ENCODE measurements around the gene TNS3. TPM values are rescaled to one million over a fixed set of nuclear protein-coding genes. Genes with fewer than 3 reads are reported as not detected.

TNS3 gene
- total and polyA plus RNA-seq, 2 of the 13 experiments (the other 11 are each of a cell fraction or from before 2014, with no cell fraction given): 52.9 to 55.7 TPM

DNA sequence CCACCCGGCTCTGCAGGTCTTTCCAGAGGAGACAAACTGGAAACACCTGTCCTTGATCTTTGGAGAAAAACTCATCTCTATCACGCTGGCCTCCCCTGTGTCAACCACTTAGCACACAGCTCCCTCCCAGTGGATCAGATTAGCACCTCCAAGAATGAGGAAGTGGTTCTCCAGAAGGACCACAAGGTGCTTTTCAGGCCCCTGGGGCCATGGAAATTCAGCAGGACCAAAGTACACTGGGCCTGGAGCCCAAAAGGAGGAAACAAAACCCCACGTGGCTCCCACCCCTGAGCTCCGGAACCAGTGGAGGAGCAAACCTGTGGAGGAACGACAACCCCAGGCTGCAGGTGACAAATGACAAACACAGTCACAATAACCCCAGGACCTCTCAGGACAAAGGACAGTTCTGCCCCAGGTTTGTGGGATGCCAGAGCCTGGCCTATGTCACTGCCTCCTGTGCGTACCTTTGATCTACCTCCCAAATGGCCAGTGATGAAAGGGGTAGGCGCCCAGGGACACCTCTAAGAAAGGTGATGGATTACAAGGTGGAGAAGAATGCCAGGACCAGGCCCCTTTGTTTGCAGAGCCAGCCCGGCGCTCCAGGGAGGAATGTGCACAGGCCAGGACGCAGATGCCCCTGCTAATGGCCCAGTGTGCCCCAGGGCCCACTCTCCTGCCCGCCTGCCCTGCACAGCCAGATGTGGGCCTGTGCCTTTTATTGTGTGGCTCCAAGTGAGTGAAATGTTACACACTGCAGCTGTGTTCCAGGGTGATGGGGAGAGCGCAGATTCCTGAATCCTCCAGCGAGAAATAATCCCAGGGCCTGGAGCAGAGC lies 5.7 kb downstream of the TNS3 start (continued):
- TF ChIP-seq, protein P1, sequence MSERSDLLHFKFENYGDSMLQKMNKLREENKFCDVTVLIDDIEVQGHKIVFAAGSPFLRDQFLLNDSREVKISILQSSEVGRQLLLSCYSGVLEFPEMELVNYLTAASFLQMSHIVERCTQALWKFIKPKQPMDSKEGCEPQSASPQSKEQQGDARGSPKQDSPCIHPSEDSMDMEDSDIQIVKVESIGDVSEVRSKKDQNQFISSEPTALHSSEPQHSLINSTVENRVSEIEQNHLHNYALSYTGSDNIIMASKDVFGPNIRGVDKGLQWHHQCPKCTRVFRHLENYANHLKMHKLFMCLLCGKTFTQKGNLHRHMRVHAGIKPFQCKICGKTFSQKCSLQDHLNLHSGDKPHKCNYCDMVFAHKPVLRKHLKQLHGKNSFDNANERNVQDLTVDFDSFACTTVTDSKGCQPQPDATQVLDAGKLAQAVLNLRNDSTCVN (CRISPR knock-in tag; IDR thresholded peaks at IDR 0.05; ENCODE audit: borderline replicate concordance): peak; percentile 38; the same call in 1 of the 2 replicates
- 0 out of 2 replicates have a peak, but pooled peaks have one; percentile 20 for TF ChIP-seq KDM6A (CRISPR knock-in tag; IDR thresholded peaks at IDR 0.05; ENCODE audit: low read depth)
- no peak; the same call in 1 of the 2 replicates for TF ChIP-seq HOXD1 (CRISPR knock-in tag; IDR thresholded peaks at IDR 0.05)
- no peak for TF ChIP-seq HMGA1 (CRISPR knock-in tag; conservative IDR thresholded peaks at IDR 0.05)
- TF ChIP-seq, protein P2, sequence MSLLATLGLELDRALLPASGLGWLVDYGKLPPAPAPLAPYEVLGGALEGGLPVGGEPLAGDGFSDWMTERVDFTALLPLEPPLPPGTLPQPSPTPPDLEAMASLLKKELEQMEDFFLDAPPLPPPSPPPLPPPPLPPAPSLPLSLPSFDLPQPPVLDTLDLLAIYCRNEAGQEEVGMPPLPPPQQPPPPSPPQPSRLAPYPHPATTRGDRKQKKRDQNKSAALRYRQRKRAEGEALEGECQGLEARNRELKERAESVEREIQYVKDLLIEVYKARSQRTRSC (CRISPR knock-in tag; IDR thresholded peaks at IDR 0.05; ENCODE audit: low read depth): no peak
- peak; percentile 82 for TF ChIP-seq KDM1A (CRISPR knock-in tag; IDR thresholded peaks at IDR 0.05)
- TF ChIP-seq NFYB (CRISPR knock-in tag; IDR thresholded peaks at IDR 0.05): peak; percentile 6; the same call in 1 of the 2 replicates
- TF ChIP-seq ETV5 (CRISPR knock-in tag; IDR thresholded peaks at IDR 0.05; ENCODE audit: borderline replicate concordance): peak; percentile 85; the same call in 1 of the 2 replicates
- TF ChIP-seq MLLT10 (CRISPR knock-in tag; IDR thresholded peaks at IDR 0.05): no peak
- TF ChIP-seq ZNF331 (CRISPR knock-in tag; IDR thresholded peaks at IDR 0.05): no peak
- TF ChIP-seq, protein P3, sequence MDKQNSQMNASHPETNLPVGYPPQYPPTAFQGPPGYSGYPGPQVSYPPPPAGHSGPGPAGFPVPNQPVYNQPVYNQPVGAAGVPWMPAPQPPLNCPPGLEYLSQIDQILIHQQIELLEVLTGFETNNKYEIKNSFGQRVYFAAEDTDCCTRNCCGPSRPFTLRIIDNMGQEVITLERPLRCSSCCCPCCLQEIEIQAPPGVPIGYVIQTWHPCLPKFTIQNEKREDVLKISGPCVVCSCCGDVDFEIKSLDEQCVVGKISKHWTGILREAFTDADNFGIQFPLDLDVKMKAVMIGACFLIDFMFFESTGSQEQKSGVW (CRISPR knock-in tag; IDR thresholded peaks at IDR 0.05; ENCODE audit: borderline replicate concordance): no peak
- peak; percentile 93 for TF ChIP-seq TCF7 (IDR thresholded peaks at IDR 0.05; ENCODE audit: low read depth)
- TF ChIP-seq STAG1 (CRISPR knock-in tag; IDR thresholded peaks at IDR 0.05): peak; percentile 36
- TF ChIP-seq MZF1 (CRISPR knock-in tag; IDR thresholded peaks at IDR 0.05; ENCODE audit: borderline replicate concordance): no peak
- TF ChIP-seq, protein P4, sequence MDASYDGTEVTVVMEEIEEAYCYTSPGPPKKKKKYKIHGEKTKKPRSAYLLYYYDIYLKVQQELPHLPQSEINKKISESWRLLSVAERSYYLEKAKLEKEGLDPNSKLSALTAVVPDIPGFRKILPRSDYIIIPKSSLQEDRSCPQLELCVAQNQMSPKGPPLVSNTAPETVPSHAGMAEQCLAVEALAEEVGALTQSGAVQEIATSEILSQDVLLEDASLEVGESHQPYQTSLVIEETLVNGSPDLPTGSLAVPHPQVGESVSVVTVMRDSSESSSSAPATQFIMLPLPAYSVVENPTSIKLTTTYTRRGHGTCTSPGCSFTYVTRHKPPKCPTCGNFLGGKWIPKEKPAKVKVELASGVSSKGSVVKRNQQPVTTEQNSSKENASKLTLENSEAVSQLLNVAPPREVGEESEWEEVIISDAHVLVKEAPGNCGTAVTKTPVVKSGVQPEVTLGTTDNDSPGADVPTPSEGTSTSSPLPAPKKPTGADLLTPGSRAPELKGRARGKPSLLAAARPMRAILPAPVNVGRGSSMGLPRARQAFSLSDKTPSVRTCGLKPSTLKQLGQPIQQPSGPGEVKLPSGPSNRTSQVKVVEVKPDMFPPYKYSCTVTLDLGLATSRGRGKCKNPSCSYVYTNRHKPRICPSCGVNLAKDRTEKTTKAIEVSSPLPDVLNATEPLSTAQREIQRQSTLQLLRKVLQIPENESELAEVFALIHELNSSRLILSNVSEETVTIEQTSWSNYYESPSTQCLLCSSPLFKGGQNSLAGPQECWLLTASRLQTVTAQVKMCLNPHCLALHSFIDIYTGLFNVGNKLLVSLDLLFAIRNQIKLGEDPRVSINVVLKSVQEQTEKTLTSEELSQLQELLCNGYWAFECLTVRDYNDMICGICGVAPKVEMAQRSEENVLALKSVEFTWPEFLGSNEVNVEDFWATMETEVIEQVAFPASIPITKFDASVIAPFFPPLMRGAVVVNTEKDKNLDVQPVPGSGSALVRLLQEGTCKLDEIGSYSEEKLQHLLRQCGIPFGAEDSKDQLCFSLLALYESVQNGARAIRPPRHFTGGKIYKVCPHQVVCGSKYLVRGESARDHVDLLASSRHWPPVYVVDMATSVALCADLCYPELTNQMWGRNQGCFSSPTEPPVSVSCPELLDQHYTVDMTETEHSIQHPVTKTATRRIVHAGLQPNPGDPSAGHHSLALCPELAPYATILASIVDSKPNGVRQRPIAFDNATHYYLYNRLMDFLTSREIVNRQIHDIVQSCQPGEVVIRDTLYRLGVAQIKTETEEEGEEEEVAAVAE (CRISPR knock-in tag; IDR thresholded peaks at IDR 0.05; ENCODE audit: borderline replicate concordance): 0 out of 2 replicates have a peak, but pooled peaks have one; percentile 26
- TF ChIP-seq, protein P5, sequence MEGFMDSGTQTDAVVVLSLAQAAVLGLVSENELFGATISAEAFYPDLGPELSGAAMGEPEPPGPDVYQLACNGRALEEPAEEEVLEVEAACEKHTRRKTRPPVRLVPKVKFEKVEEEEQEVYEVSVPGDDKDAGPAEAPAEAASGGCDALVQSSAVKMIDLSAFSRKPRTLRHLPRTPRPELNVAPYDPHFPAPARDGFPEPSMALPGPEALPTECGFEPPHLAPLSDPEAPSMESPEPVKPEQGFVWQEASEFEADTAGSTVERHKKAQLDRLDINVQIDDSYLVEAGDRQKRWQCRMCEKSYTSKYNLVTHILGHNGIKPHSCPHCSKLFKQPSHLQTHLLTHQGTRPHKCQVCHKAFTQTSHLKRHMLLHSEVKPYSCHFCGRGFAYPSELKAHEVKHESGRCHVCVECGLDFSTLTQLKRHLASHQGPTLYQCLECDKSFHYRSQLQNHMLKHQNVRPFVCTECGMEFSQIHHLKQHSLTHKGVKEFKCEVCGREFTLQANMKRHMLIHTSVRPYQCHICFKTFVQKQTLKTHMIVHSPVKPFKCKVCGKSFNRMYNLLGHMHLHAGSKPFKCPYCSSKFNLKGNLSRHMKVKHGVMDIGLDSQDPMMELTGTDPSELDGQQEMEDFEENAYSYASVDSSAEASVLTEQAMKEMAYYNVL (CRISPR knock-in tag; IDR thresholded peaks at IDR 0.05; ENCODE audit: borderline replicate concordance): peak; percentile 75; the same call in 1 of the 2 replicates
- peak; percentile 74; the same call in 1 of the 2 replicates for TF ChIP-seq TGIF2 (CRISPR knock-in tag; IDR thresholded peaks at IDR 0.05)

Measured in HepG2 (cell line).